Endodermal cell (in vitro differentiated cells): ENCODE results near the gene GNAS-AS1. TPM values are rescaled to one million over a fixed set of nuclear protein-coding genes. Genes with fewer than 3 reads are reported as not detected.
A peak's percentile ranks its signal among the peaks of the same experiment; 100 is the strongest.

Source experiments
- DNase-seq: peaks from one replicate; pipeline ENCODE4 v3.0.0-alpha.2; 2017
- H3K27ac ChIP-seq: 2 replicates; pipeline ENCODE4 v1.5.1; 2013; ENCODE audit warnings: mild to moderate bottlenecking, low read depth, low read length, moderate library complexity
- H3K27me3 ChIP-seq: 2 replicates; pipeline ENCODE4 v1.6.1; 2013; ENCODE audit warnings: mild to moderate bottlenecking, low read length, moderate library complexity; ENCODE audit not compliant: insufficient read depth, control insufficient read depth, poor library complexity, severe bottlenecking
- H3K36me3 ChIP-seq: 2 replicates; pipeline ENCODE4 v1.7.0; 2013; ENCODE audit warnings: mild to moderate bottlenecking, low read length, moderate library complexity; ENCODE audit not compliant: control insufficient read depth, insufficient read depth
- H3K4me1 ChIP-seq: one replicate; pipeline ENCODE4 v1.7.0; 2013; ENCODE audit warnings: low read length; ENCODE audit not compliant: control insufficient read depth, insufficient read depth
- H3K4me3 ChIP-seq: 2 replicates; pipeline ENCODE4 v1.5.1; 2013; ENCODE audit warnings: mild to moderate bottlenecking, low read length, moderate library complexity
- H3K9ac ChIP-seq: 2 replicates; pipeline ENCODE4 v1.6.1; 2013; ENCODE audit warnings: mild to moderate bottlenecking, low read length, moderate library complexity; ENCODE audit not compliant: poor library complexity, severe bottlenecking; ENCODE audit errors: extremely low read depth
- H3K9me3 ChIP-seq: 2 replicates; pipeline ENCODE4 v1.6.1; 2013; ENCODE audit warnings: mild to moderate bottlenecking, low read length, moderate library complexity; ENCODE audit not compliant: control insufficient read depth
- H3K27ac Mint-ChIP-seq: 2 replicates; pipeline ENCODE4 v1.8.0; 2020; ENCODE audit warnings: mixed read lengths
- H3K27me3 Mint-ChIP-seq: 2 replicates; pipeline ENCODE4 v1.8.0; 2021; ENCODE audit warnings: mild to moderate bottlenecking, mixed read lengths; ENCODE audit not compliant: insufficient read depth
- H3K36me3 Mint-ChIP-seq: 2 replicates; pipeline ENCODE4 v1.8.0; 2020; ENCODE audit warnings: low read depth, mixed read lengths
- H3K4me1 Mint-ChIP-seq: 2 replicates; pipeline ENCODE4 v1.8.0; 2020; ENCODE audit warnings: mixed read lengths
- H3K4me3 Mint-ChIP-seq: 2 replicates; pipeline ENCODE4 v1.8.0; 2020; ENCODE audit warnings: mild to moderate bottlenecking, moderate library complexity, mixed read lengths
- H3K9me3 Mint-ChIP-seq: 2 replicates; pipeline ENCODE4 v1.8.0; 2020; ENCODE audit warnings: mild to moderate bottlenecking, mixed read lengths
- CTCF ChIP-seq: fragments of 200-600 bp; sonication (generic); conservative IDR thresholded peaks from 2 replicates; pipeline ENCODE4 v1.5.0; 2021; ENCODE audit warnings: antibody characterized with exemption, mild to moderate bottlenecking
- WGBS, 2 experiments: methylation state at CpG; one replicate each; pipeline versions ENCODE4 v1.1.5 to v1.1.7; 2013; ENCODE audit warnings: missing lambda C conversion rate in 2 of 2, mixed read lengths in 1 of 2; ENCODE audit not compliant: insufficient coverage in 1 of 2, insufficient read length in 1 of 2; 5-methylcytosine and 5-hydroxymethylcytosine counted together
- total RNA-seq, 2 donors: library from RNA; stranded (reverse); fragmentation: NEBNext Ultra II Directional in 1 of 2; extraction: Animal tissue kit (Norgen Biotek cat#: 25700) in 1 of 2; gene quantifications; 2 replicates in 1 of 2; 3 replicates in 1 of 2; pipeline ENCODE4 v1.2.1, GENCODE V29; 2021

GNAS-AS1 gene
- total RNA-seq, 2 donors from 2014 or later, result 9.3 to 9.7 TPM

DNA sequence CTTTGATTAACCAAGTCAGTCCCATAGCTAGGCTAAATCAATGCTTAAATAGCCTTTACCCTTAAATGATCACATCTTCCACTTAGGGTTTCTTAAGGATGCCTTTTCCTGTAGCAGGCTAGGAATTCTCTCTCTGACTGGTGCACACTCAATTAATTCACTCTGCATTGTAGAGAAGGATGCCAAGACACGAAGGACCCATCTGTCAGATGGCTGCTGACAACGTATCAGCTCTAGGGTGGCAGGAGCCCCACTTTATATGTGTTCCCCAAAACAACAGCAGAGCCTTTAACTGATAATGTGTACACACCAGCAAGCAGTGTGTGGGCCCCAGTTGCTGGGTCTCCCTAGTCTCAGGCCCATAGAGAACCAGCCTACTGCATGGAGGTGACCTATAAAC lies 15.1 kb upstream of the GNAS-AS1 start:
- no peak overlapping the region for H3K27ac Mint-ChIP-seq
- H3K9ac ChIP-seq, result no peak overlapping the region
- no peak for DNase-seq
- no peaks in the 10 kb centered on the region for H3K36me3 Mint-ChIP-seq
- H3K4me1 Mint-ChIP-seq, result peaks cover 2% of the 10 kb centered on the region
- no peaks in the 10 kb centered on the region for H3K36me3 ChIP-seq
- no peaks in the 10 kb centered on the region for H3K4me1 ChIP-seq
- H3K4me3 Mint-ChIP-seq, result no peak overlapping the region
- peaks cover 9% of the 10 kb centered on the region for H3K27me3 Mint-ChIP-seq
- H3K27me3 ChIP-seq, result peaks cover 5% of the 10 kb centered on the region
- no peaks in the 10 kb centered on the region for H3K9me3 ChIP-seq
- H3K4me3 ChIP-seq, result no peak overlapping the region
- no peak for TF ChIP-seq CTCF
- H3K27ac ChIP-seq, result no peak overlapping the region
- no peaks in the 10 kb centered on the region for H3K9me3 Mint-ChIP-seq
- WGBS, 2 experiments, result 86 to 90% methylated on average over 2 of the region's 2 CpGs

DNA sequence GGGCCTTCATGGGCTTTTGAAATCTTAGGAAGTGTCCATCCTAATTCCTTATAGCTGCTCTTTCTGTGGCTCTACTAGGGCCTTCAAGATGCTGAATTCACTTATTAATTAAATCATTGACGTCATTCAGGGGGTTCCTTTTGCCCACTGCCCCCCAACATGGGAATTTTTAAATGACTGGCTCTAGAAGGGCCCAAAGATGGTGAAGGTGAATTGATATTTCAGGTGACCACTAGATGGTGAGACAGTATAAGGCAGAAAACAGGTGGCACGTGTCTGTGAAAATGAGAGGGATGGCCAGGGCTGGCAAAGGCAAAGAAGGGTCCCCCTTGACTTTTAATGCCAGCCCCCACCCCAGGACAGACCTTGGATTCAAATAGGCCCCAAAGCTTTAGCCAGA lies 13.6 kb upstream of the GNAS-AS1 start:
- H3K27ac Mint-ChIP-seq, result no peak overlapping the region
- Histone ChIP-seq H3K27ac (no peak overlapping the region), H3K36me3 (no peaks in the 10 kb centered on the region), H3K27me3 (peaks cover 5% of the 10 kb centered on the region), H3K4me1 (no peaks in the 10 kb centered on the region), H3K9ac (no peak overlapping the region), H3K9me3 (no peaks in the 10 kb centered on the region), H3K4me3 (no peak overlapping the region)
- H3K36me3 Mint-ChIP-seq, result no peaks in the 10 kb centered on the region
- 65 to 69% methylated on average over 2 of the region's 2 CpGs for WGBS, 2 experiments
- peaks cover 2% of the 10 kb centered on the region for H3K4me1 Mint-ChIP-seq
- DNase-seq, result no peak
- peaks cover 12% of the 10 kb centered on the region for H3K27me3 Mint-ChIP-seq
- H3K4me3 Mint-ChIP-seq, result no peak overlapping the region
- H3K9me3 Mint-ChIP-seq, result no peaks in the 10 kb centered on the region
- TF ChIP-seq CTCF, result peak; percentile 52

DNA sequence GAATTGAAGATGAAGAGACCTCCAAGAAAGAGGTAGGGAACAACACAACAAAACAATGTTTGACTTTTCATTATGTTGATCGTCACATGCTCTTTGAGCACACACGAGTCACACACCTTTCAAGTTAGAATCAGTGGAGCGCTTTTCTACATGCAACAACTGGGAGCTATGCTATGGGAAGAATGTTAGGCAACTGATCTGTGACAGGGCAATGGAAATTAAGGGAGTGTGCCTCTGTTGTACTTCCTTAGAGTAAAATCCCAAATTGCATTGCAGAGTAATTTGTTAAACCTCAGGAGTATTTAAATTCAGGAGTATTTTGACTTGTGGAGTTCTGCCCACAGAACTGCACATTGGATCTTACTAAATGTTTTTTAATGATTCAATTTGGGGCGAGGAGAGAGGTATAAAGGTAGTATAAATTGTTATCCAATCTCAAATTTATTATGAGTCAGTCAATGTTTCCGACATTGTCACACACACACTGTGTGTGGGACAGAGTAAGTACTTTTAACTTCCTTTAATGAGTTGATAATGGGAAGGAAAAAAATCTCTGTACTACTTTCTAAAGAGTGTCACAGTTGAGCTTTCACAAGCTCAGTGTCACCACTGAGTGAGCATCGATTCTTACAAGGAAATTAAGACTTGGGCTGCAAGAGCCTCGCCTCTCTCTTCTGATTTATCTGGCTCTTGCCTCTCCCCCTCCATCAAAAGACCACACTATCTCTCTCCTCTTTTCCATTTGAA lies 12.5 kb upstream of the GNAS-AS1 start:
- no peaks in the 10 kb centered on the region for H3K4me1 ChIP-seq
- no peak for DNase-seq
- H3K27ac ChIP-seq, result no peak overlapping the region
- no peak overlapping the region for H3K9ac ChIP-seq
- no peaks in the 10 kb centered on the region for H3K9me3 ChIP-seq
- no peak overlapping the region for H3K4me3 Mint-ChIP-seq
- no peaks in the 10 kb centered on the region for H3K4me1 Mint-ChIP-seq
- H3K9me3 Mint-ChIP-seq, result no peaks in the 10 kb centered on the region
- TF ChIP-seq CTCF, result no peak
- no peak overlapping the region for H3K27ac Mint-ChIP-seq
- H3K4me3 ChIP-seq, result no peak overlapping the region
- no peaks in the 10 kb centered on the region for H3K36me3 ChIP-seq
- peaks cover 15% of the 10 kb centered on the region for H3K27me3 ChIP-seq
- WGBS, 2 experiments, result 88 to 93% methylated on average over 6 to 7 of the region's 7 CpGs
- no peaks in the 10 kb centered on the region for H3K36me3 Mint-ChIP-seq
- peaks cover 23% of the 10 kb centered on the region for H3K27me3 Mint-ChIP-seq
